MCF 10A (cell line): ENCODE data around the gene SGK2. TPM values are rescaled to one million over a fixed set of nuclear protein-coding genes. Genes with fewer than 3 reads are reported as not detected.

Source experiments
- BruUV-seq: library from RNA; stranded (reverse); fragments of 400-500 nt; replicated peaks from 2 replicates; lab custom pipeline; 2021; lab: Mats Ljungman, UMichigan
- CTCF ChIA-PET: fragments of 300-600 bp; sonication (Branson Sonifier 250); formaldehyde crosslinking; extraction: SDS; loops from one replicate; lab custom pipeline; 2021; ENCODE audit warnings: antibody characterized with exemption, inconsistent platforms; lab: Yijun Ruan, JAX
- POLR2A ChIA-PET: fragments of 300-600, 350-650 bp; sonication (Branson Sonifier 250); formaldehyde crosslinking; extraction: SDS; loops from one replicate; lab custom pipeline; 2020; ENCODE audit warnings: antibody characterized with exemption, inconsistent platforms; lab: Yijun Ruan, JAX
- DNase-seq: peaks from one replicate; pipeline ENCODE4 v3.0.0-alpha.2; 2018; ENCODE audit not compliant: unreplicated experiment
- H3K27ac Mint-ChIP-seq: one replicate; pipeline ENCODE4 v1.8.0; 2022; ENCODE audit warnings: mild to moderate bottlenecking, low read depth, mixed read lengths; ENCODE audit not compliant: unreplicated experiment
- H3K27me3 Mint-ChIP-seq: one replicate; pipeline ENCODE4 v1.8.0; 2022; ENCODE audit warnings: mixed read lengths; ENCODE audit not compliant: insufficient read depth, unreplicated experiment
- H3K36me3 Mint-ChIP-seq: one replicate; pipeline ENCODE4 v1.8.0; 2022; ENCODE audit warnings: mild to moderate bottlenecking, moderate library complexity, mixed read lengths; ENCODE audit not compliant: insufficient read depth, unreplicated experiment
- H3K4me1 Mint-ChIP-seq: one replicate; pipeline ENCODE4 v1.8.0; 2022; ENCODE audit warnings: mixed read lengths; ENCODE audit not compliant: insufficient read depth, unreplicated experiment
- H3K4me3 Mint-ChIP-seq: one replicate; pipeline ENCODE4 v1.8.0; 2022; ENCODE audit warnings: mild to moderate bottlenecking, moderate library complexity, mixed read lengths; ENCODE audit not compliant: unreplicated experiment
- H3K9me3 Mint-ChIP-seq: one replicate; pipeline ENCODE4 v1.8.0; 2022; ENCODE audit warnings: mixed read lengths; ENCODE audit not compliant: unreplicated experiment
- intact Hi-C: fragments of 100-400 bp; cut with micrococcal nuclease; formaldehyde crosslinking; loops from 2 replicates; pipeline ENCODE4 v1.14.1; 2022
- total RNA-seq: library from RNA; stranded (reverse); gene quantifications from 2 replicates; pipeline ENCODE4 v1.2.3, GENCODE V29; 2022
- TF ChIP-seq, protein P1 (sequence below): fragments of 200-600 bp; IDR thresholded peaks from one replicate; pipeline ENCODE4 v1.8.0; 2022; ENCODE audit warnings: antibody characterized with exemption, mild to moderate bottlenecking; ENCODE audit not compliant: unreplicated experiment

Gene SGK2
- total RNA-seq, 1 experiment from 2014 or later: 0.33 TPM

DNA sequence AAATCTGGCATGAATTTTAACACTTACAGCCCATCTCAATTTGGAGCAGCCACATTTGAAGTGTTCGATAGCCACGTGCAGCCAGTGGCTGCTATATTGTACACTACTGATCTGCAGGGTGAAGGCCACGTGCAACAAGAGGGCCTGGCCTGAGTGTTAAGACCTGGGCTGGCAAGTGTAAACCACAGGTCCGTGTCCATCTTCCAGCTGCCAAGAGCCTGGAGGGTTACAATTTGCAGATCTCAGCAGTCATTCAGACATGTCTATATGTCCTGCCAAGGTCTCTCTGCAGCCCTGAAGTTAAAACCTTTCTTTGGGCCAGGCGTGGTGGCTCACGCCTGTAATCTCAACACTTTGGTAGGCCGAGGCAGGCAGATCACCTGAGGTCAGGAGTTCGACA is 14.1 kb downstream of the SGK2 start:
- Mint-ChIP-seq H3K9me3 (no peaks in the 10 kb centered on the region), H3K4me3 (no peak overlapping the region), H3K27ac (no peak overlapping the region), H3K36me3 (no peaks in the 10 kb centered on the region), H3K27me3 (no peaks in the 10 kb centered on the region), H3K4me1 (no peaks in the 10 kb centered on the region)
- TF ChIP-seq, protein P1, sequence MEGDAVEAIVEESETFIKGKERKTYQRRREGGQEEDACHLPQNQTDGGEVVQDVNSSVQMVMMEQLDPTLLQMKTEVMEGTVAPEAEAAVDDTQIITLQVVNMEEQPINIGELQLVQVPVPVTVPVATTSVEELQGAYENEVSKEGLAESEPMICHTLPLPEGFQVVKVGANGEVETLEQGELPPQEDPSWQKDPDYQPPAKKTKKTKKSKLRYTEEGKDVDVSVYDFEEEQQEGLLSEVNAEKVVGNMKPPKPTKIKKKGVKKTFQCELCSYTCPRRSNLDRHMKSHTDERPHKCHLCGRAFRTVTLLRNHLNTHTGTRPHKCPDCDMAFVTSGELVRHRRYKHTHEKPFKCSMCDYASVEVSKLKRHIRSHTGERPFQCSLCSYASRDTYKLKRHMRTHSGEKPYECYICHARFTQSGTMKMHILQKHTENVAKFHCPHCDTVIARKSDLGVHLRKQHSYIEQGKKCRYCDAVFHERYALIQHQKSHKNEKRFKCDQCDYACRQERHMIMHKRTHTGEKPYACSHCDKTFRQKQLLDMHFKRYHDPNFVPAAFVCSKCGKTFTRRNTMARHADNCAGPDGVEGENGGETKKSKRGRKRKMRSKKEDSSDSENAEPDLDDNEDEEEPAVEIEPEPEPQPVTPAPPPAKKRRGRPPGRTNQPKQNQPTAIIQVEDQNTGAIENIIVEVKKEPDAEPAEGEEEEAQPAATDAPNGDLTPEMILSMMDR: no peak
- POLR2A ChIA-PET: no interaction called here
- intact Hi-C loops: no loop called here
- CTCF ChIA-PET: interaction anchor here (1.7 kb wide), 1 partner anchor 35 kb away, joined by 8 read pairs; no protein-coding TSS in a partner anchor
- BruUV-seq: no TSS peak
- no peak for DNase-seq

DNA sequence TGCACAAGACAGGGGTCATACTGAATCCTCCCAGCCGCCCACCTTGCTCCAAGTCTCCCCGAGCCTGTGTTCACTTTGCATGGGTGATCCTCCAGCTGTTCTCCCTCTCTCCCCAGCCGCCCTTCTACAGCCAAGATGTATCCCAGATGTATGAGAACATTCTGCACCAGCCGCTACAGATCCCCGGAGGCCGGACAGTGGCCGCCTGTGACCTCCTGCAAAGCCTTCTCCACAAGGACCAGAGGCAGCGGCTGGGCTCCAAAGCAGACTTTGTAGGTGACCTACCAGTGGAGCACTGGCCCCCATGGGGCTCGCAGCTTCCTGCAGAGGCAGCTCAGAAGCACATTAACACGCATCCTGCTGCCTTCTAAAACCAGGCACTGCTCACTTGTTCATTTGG is 17.3 kb downstream of the SGK2 start:
- TF ChIP-seq, protein P1: no peak
- Mint-ChIP-seq H3K27me3 (no peaks in the 10 kb centered on the region), H3K9me3 (no peaks in the 10 kb centered on the region), H3K27ac (no peak overlapping the region), H3K36me3 (no peaks in the 10 kb centered on the region), H3K4me3 (no peak overlapping the region), H3K4me1 (no peaks in the 10 kb centered on the region)
- ChIA-PET CTCF (interaction anchor here (0.7 to 2.3 kb wide), 2 partner anchors 38 to 102 kb away, joined by 3 to 10 read pairs; no protein-coding TSS in a partner anchor), POLR2A (interaction anchor here (1.2 kb wide), 1 partner anchor 13 kb away, joined by 5 read pairs; no protein-coding TSS in a partner anchor)
- no TSS peak for BruUV-seq
- intact Hi-C loops: no loop called here
- DNase-seq: no peak

DNA sequence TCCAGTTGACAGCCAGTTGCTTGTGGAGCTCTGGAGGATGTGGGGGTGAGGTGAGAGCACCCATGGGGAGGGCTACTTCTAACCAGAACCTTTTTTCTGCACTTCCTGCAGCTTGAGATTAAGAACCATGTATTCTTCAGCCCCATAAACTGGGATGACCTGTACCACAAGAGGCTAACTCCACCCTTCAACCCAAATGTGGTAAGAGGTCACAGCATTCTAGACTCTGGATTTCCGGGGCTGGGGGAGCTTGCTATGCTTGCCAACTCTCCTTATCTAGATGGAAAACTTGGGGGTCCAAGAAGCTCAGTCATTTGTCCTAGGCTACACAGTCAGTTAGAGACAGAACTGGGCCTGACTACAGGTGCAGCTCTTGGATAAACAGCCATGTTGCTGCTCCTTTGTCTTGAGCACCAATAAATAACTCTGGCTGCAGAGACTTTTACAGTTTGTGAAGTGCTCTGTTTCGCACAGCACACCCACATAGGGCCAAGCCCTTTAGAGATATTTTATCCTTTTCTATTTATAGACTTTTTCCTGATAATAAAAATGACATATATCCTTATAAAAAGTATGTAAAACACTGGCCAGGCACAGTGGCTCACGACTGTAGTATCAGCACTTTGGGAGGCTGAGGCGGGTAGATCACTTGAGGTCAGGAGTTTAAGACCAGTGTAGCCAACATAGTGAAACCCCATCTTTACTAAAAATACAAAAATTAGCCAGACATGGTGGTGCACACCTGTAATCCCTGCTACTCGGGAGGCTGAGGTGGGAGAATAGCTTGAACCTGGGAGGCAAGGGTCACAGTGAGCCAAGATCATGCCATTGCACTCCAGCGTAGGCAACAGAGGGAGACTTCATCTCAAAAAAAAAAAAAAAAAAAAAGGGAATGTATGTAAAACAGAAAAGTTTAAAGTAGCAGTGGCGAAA is 21.3 kb downstream of the SGK2 start:
- CTCF ChIA-PET: interaction anchor here (0.7 to 1.6 kb wide), 5 partner anchors 40 to 170 kb away, joined by 3 to 6 read pairs (median 4); no protein-coding TSS in a partner anchor
- no TSS peak for BruUV-seq
- TF ChIP-seq, protein P1: no peak
- Mint-ChIP-seq H3K9me3 (no peaks in the 10 kb centered on the region), H3K36me3 (no peaks in the 10 kb centered on the region), H3K27ac (no peak overlapping the region), H3K27me3 (no peaks in the 10 kb centered on the region), H3K4me3 (no peak overlapping the region), H3K4me1 (peaks cover 10% of the 10 kb centered on the region)
- POLR2A ChIA-PET: no interaction called here
- DNase-seq: no peak
- intact Hi-C loops: no loop called here
